ENCODE results near the gene ELP1.

DNA sequence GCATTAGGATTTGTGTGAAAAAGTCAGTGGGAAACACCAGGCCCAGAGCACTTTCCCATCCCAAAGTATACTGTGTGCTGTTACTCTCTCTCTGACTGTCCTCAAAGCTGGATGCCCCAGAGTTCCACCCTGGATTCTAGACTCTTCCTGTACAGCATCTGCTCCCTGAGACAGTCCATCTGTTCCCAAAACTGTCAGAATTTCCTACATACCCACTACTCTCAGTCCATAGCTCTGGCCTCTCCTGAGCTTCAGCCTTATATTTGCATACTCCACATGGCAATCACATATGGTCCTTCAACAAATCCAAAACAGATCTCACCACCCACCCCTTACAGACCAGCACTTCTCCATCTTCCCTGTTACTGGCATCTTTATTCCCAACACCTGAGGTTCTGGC is 9.5 kb downstream of the ELP1 start:
- TF ChIP-seq POLR2A (IDR thresholded peaks at IDR 0.05; ENCODE audit: low read length) (no peak), GATA1 (IDR thresholded peaks at IDR 0.05; ENCODE audit: low read depth, low read length) (no peak)
